ENCODE data around the gene SULT1A2.
"Not testable (repeated sequence)": the region's sequence is repeated elsewhere in the genome, so short reads cannot be mapped to it uniquely, and the experiment has no call there.

Gene SULT1A2

DNA sequence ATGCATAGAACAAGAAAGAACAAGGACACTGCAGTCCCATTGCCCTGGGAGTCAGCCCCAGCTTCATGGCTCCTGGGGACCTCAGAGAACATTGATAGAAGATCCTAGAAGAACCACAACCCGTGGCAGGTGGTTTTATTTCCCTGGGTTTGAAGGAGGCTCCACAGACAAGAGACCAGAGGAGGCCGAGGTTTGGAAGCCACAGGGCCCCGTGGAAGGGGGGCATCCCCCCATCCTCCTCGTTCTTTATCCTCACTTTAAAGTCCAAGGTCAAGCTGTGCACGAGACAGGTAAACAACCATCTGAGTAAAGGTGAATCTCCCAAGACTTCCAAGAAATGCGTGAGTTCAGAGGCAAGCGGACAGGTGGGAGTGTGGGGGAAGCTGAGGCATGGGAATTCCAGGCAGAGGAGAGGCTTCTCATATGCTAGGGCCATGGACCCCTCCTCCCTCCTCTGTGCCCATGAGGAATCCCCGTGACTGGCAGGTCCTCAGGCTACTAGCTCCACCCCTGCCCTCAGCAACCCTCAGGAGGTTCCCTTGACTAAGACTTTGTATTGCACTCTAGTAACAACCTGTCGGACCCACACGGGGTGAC lies 13.8 kb upstream of the SULT1A2 start:
- DNase-seq, result no peak
- TF ChIP-seq GATA1 (IDR thresholded peaks at IDR 0.05; ENCODE audit: low read depth, low read length) (no peak), POLR2A (IDR thresholded peaks at IDR 0.05; ENCODE audit: low read length) (no peak)

DNA sequence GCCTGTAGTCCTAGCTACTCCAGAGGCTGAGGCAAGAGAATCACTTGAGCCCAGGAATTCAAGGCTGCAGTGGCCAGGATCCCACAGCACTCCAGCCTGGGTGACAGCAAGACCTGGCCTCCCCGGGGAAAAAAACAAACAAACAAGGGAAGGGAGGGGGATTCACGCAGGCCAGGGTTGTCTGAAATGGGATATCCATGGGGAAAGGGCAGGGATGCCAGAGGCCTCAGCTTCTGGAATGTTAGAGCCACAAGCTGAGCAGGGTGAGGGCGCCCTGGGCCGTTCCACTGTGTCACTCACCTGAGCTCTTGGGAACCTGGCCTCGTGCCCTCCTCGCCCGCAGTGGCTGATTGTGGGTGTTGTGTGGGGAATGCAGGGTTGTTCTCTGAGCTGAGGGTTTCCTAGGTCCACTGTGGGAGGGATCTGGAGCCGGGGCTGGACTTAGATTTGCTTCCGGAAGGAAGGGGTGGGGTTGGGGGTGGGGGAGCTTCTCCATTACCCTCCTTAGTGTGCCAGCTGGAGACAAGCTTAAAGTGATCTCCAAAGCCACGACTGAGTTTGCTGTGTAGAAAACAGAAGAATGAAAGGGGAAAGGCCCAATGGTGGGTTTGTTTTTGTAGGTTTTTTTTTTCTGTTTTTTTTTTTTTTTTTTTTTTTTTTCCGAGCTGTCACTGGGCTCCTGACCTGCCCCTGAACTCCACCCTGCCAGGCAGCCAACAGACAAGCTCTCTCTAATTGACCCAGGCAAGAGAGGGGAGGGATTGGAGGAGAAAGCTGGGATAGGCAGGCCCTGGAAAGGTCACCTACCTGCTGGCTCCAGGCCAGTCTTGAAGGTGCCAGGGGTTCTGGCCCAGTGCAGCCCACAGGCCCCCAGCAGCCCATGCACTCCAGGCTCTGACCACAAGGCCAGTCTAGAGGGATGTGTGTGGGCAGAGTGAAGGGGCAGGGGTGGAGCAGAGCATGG lies 13.1 kb upstream of the SULT1A2 start, which contains the start of gene SULT1A1:
Gene SULT1A1 (minus strand): TSS at position 414 of the 964 bp plus-strand sequence. CDS start 1,189 bp downstream, outside the sequence.
- no peak for TF ChIP-seq POLR2A (IDR thresholded peaks at IDR 0.05; ENCODE audit: low read length)
- TF ChIP-seq GATA1 (IDR thresholded peaks at IDR 0.05; ENCODE audit: low read depth, low read length), result no peak

DNA sequence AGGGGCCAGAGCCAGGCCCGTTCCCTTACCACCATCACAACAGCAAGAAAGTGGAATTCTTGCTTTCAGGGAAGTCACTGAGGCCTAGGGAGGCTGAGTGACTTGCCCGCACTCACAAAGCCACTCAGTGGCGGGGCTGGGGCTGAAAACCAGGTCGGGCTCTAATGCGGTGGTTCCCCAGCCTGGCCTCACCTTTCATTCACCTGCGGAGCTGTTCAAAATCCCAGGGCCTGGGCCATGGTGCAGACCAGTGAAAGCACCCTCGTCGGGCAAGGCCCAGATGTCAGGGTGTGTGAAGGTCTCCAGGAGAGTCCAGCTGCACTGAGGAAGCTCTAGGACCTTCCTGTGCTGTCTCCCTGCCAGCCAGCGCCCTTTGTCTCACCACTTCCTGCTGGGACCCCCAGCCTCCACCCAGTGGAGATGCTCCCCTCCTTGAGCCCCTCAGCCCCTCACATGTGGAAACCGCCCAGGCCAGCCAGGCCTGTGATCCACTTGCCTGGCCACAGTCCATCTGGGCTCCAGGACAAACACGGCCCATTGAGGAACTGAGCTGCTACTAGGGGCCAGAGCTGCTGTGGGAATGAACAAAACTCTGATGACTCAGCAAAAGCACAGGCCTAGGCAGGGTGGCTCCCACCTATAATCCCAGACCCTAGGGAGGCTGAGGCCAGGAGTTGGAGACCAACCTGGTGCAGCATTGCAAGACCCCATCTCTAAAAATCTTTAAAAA lies 12.2 kb upstream of the SULT1A2 start:
- peak in 1 of 2 experiments; percentile 16 for DNase-seq

More for the DNA sequence above, 13.1 kb upstream of the SULT1A2 start, which contains the start of gene SULT1A1:
- DNase-seq, result no peak

DNA sequence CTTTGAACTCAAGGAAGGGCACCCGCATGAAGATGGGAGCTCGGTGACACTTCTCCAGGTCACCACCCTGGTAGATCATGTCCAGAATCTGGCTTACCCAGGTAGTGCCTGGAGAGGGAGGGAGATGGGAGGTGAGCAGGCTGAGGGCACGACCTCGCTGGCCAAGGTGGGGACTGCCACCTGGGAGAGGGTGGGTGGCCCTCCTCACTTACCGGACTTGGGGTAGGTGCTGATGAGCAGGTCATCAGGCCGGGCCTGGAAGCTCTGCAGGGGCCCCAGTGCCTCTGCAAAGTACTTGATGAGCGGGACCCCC lies 11.6 kb upstream of the SULT1A2 start:
- not testable (repeated sequence) for DNase-seq

DNA sequence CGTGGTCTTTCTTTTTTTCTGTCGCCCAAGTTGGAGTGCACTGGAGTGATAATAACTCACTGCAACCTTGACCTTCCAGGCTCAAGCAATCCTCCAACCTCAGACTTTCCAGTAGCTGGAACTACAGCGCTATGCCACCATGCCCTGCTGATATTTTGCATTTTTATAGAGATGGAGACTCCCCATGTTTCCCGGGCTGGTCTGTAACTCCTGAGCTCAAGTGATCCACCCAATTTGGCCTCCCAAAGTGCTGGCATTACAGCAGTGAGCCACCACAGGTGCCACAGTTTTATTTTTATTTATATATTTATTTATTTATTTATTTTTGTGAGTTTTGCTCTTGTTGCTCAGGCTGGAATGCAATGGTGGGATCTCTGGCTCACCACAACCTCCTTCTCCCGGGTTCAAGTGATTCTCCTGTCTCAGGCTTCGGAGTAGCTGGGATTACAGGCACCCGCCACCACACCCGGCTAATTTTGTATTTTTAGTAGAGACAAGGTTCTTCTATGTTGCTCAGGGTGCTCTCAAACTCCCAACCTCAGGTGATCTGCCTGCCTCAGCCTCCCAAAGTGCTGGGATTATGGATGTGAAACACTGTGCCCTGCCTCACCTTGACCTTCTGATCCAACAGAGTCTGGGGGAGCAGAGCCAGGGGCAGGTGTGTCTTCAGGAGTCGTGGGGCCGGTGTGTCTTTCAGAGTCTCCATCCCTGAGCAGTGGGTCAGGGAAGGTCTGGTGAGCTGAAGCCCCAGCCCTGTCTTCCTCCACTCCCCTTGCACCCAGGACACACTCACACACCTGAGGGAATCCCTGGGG lies 11.0 kb upstream of the SULT1A2 start:
- DNase-seq, result not testable (repeated sequence)

DNA sequence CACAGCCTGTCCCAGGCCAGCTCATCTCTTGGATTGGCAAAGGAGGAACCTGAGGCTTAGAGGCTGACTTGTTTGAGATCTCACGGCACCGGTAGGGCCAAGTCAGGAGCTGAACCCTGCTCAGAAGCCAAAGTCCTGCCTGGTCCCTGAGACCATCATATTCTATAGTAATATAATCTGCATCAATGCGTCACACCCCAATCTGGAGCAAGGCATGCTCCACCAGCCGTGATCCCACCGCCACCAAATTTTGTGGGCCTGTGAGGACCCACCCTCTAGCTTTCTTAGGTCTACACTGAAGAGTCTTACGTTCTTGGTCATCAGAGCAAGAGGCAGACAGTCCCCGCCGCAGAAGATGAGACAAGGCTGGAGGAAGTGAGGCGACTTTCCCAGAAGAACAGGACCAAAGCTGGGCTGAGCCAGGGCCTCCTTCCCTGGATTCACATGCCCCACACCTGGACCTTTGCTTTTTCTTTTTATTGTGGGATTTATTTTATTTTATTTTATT lies 10.3 kb upstream of the SULT1A2 start:
- no peak for TF ChIP-seq GATA1 (IDR thresholded peaks at IDR 0.05; ENCODE audit: low read depth, low read length)
- no peak for TF ChIP-seq POLR2A (IDR thresholded peaks at IDR 0.05; ENCODE audit: low read length)
- no peak for DNase-seq

DNA sequence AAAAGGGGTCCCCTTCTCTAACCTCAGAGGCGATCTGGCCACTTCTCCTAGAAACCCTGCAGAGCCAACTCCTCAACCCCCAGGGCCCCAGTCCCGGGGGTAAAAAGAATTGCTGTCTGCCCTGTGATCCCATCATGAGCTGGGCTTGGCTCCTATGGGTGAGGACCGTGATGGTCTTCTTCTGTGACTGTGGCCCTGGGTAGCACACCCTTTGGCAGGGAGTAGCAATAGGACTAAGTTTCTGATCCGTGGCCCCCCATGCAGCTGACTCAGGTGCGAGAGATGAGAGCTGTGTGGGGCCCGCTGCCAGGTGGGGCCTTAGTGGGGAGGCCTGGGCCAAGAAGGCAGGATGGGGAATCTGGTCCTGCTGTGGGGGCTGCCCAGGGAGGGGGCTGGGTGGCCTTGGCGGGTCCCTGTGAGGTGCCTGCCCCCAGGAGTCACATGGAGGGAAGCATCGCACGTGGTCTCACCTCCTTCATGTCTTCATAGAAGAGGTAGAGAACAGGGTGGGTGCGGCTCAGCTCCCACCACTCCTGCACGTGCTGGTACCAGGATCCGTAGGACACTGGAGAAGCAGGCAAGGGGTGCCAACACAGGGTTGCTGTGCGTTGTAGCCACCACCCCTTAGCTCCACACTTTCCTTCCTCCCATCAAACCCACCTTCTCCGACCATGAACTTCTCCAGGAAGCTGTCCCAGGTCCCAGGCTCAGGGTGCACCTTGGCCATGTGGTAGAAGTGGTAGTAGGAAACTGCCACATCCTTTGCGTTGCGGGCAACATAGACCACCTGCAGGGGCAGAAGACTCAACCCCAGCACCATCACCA lies 9.7 kb upstream of the SULT1A2 start:
- TF ChIP-seq POLR2A (IDR thresholded peaks at IDR 0.05; ENCODE audit: low read length) (no peak), GATA1 (IDR thresholded peaks at IDR 0.05; ENCODE audit: low read depth, low read length) (no peak)

DNA sequence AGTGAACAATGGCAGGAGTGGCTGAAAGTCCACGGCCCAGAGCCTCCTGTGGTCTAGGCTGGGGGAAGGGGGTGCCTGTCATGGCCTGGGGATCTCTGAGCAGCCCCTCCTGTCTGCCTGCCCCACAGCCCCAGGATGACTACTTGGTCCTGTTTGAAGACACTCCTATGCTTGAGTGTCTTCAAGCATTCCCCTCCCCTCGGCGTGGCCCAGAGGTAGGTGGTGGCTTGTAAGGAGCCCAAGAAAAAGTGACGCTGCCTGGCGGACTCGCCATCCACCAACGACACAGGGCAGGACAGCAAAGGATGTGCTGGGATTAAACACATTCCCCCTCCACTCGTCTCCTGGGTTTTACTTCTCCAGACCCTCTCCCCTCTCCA lies 7.3 kb upstream of the SULT1A2 start:
- DNase-seq, result no peak
- TF ChIP-seq POLR2A (IDR thresholded peaks at IDR 0.05; ENCODE audit: low read length) (no peak), GATA1 (IDR thresholded peaks at IDR 0.05; ENCODE audit: low read depth, low read length) (no peak)

More for the DNA sequence above, 9.7 kb upstream of the SULT1A2 start:
- DNase-seq, result no peak

DNA sequence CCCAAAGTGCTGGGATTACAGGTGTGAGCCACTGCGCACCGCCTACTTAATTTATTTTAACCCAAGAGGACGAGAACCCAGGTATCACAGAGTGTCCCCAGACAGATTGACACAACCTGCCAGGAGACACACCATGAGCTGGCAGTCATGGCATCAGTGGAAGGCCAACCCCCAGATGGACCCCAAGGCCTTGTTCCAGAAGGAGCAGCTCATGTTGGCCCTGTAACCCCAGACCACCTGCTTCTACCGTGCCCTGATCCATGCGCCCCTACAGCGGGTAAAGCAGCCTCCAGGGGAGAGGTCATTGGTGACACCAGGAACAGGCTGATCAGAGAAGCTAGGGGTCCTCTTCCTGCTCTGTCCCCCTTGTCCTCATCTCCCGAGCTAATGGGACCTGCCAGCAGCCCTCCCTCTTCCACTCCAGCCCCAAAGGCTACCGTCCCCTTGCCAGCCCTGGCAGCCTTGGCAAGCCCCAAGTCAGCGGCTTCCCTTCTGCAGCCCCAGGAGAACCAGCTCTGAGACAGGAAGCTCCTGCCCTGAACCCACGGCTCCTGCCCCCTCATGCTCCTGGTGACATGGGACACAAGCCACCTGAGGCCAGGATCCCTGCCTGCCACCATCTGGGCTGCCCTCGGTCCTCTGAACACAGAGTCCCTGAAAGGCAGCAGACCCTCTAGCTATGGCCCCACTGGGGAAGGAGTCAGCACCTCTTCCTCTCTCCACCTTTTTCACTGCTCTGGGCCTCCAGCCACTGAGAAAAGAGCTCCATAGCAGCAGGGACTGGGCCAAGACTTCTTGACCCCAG lies 6.7 kb upstream of the SULT1A2 start:
- TF ChIP-seq POLR2A (IDR thresholded peaks at IDR 0.05; ENCODE audit: low read length), result no peak
- no peak for TF ChIP-seq GATA1 (IDR thresholded peaks at IDR 0.05; ENCODE audit: low read depth, low read length)
- DNase-seq, result no peak

DNA sequence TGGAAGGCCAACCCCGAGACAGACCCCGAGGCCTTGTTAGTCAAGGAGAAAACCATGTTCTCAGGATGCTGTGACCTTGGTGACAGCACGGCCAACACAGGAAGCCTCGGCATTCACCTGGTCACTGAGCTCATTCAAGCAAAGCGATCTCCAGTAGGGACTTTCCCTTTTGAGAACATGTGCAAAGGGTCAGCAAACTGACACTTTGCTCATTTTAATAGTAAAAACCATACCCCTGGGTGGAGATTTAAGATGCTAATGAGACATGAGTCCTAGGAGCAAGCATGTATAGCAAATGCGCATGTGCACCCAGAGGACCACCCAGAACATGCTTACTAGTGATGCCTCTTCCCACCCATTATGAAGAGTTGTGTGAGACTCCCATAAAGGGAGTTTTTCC lies 5.7 kb upstream of the SULT1A2 start:
- DNase-seq, result no peak
- TF ChIP-seq GATA1 (IDR thresholded peaks at IDR 0.05; ENCODE audit: low read depth, low read length), result no peak
- no peak for TF ChIP-seq POLR2A (IDR thresholded peaks at IDR 0.05; ENCODE audit: low read length)

DNA sequence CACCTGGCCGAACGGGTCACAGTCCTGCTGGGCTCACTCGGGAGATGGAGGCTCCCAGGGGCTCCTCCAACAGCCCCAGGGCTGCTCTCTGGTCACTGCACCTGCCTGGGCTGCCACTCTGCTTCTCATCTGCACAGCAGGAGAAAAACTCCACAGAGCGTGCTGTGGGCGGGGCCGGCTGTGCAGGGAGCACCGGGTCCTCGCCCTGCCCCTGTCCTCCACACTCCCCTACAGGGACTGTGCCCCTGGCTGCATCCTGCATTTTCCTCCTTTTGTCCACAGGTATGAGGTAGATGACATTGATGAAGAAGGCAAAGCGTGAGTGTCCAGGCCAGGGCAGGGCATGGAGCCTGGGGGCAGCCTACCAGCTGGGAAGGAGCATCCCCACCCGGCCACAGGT lies 5.2 kb upstream of the SULT1A2 start:
- DNase-seq, result not testable (repeated sequence)

DNA sequence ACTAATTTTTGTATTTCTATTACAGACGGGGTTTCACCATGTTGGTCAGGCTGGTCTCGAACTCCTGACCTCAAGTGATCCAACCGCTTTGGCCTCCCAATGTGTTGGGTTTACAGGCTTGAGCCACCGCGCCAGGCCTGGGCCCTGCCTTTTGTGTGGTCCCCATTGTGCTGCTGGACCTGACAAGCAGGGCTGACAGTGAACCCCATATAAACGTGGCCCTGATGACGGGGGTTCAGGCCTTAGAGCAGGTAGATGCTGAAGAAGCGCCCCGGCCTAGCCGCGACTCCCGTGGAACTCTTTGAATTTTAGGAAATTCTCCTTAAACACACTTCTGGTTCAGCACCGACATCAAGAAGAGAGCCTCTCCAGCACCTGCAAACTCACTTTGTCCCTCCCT lies 4.7 kb upstream of the SULT1A2 start:
- DNase-seq, result not testable (repeated sequence)

DNA sequence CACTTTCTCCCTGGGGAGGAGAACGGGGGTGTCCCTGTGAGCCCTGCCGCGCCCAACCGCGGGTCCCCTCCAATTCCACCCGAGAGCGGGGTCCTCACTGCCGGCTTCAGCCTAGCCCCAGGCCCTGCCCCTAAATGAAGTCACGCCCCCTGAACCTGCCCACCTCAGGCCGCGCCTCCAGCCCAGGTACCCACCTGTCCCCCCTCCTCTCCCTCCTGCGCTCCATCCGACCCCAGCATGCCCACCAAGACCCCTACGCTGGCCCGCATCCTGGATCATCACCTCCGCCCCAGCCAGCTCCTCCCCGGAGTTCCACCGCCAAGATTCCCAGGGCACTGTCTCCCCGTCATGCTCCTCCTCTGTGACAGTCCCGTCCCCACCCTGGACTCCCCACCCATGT lies 4.1 kb upstream of the SULT1A2 start:
- not testable (repeated sequence) for DNase-seq

DNA sequence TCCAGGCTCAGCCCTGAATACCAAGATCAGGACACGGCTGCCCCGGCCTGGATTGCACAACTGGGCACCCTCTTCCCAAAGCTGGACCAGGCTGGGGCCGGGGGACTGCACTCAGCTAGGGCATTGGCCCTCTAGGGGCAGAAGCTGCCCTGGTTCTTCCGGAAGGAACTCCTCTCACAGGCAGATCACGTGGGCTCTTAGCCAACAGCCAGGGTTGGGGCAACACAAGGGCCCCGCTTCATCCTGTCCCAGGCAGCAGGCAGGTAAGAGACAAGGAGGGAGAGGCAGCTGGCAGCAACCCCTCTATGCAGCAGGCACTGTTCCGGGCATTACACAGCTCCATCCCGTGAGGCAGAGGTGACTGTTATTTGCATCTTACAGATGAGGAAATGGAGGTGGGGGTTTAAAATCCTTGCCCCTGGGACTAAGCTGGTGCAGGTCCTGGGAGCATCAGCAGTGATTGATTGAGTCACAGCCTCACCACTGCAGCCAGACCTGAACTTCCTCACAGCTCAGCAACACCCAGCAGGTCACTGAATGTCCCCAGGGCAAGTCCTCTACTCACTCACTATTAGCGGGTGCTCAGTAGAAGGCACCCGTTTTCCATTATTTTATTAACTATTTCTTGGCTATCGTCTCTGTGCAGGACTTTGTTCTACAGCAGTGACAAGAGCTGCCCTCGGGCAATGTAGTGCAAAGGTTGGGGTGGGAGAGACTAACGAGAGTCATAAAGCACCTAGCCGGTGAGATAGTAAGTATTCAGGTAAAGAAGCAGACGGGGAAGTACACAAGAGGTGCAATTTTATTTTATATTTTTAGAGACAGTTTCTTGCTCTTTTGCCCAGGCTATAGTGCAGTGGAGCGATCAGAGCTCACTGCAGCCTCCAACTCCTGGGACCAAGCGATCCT lies 2.8 kb upstream of the SULT1A2 start:
- DNase-seq, result not testable (repeated sequence)
